Epithelial cell of esophagus (primary cell): ENCODE measurements around the gene ELAVL1.
A peak's percentile ranks its signal among the peaks of the same experiment; 100 is the strongest.

ENCODE experiments used
- DNase-seq: peaks from one replicate; pipeline ENCODE4 v3.0.0; 2010; ENCODE audit warnings: low read depth
- H3K4me3 ChIP-seq: 2 replicates; pipeline ENCODE4 v1.5.1; 2011; ENCODE audit warnings: mild to moderate bottlenecking, low read length, control low read depth
- CTCF ChIP-seq: IDR thresholded peaks from 2 replicates; pipeline ENCODE4 v1.5.1; 2011; ENCODE audit warnings: low read depth, mild to moderate bottlenecking, low read length, control low read depth, inconsistent platforms; ENCODE audit not compliant: insufficient read depth; ENCODE audit errors: missing control alignments

The ELAVL1 gene

DNA sequence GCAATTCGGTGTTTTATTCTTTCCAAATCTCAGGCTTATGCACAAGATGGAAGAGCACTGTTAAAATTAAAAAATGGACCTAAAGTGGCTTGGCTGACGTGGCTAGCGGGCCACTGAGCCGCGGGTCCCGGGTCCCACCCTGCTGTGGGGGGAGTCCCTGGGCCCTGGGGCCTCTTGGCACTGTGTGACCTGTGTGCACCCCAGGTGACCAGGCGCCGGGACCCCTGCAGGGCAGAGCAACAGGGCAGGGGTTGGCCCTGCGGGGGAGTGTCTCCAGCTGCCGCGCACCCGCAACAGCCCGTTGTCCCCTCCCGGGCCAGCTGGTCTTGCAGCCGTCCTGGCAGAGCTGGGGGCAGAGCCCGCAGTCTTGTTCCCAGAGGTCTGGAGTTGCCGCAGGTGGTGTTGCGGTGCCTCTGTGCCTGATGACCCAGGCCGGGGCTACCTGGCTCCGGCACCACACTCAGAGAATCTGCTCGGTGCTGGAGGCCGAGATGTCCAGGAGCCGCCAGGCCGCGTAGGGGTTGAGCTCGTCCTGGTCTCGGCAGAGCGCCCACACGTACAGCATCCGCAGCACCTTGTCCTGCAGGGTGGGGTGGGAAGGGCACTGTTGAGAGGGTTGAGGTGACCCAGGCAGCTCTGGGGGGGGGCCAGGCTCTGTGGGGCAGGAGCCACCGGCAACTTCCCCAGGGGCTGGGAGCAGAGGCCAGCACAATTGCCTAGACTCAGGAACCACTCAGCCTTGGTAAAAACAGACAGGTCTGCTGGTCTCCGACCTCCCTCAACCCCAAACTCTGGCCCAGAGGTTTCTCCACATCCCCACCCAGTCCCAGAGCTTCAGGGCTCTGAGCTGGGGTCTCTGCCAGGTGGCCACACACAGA lies 78.5 kb downstream of the ELAVL1 start:
- no peak for DNase-seq
- no peak overlapping the region for H3K4me3 ChIP-seq
- TF ChIP-seq CTCF: no peak

- H3K4me3 ChIP-seq: no peak within 1 kb of the TSS
- DNase-seq: peak; percentile 62
- no peak for TF ChIP-seq CTCF
Observed at GRCh38 chr19:7926021-7926726, 79.3 kb downstream of the ELAVL1 start, which contains the start of gene CTXN1. Gene CTXN1, minus strand, starts transcription at chr19:7926135. Its CDS starts 597 bp downstream, at chr19:7925538.

GRCh38 chr19:7925171-7925851 lies 80.1 kb downstream of the ELAVL1 start:
- no peak overlapping the region for H3K4me3 ChIP-seq
- DNase-seq: peak; percentile 64
- peak; percentile 57 for TF ChIP-seq CTCF

GRCh38 chr19:7924651-7925170 lies 80.7 kb downstream of the ELAVL1 start:
- TF ChIP-seq CTCF: no peak
- no peak overlapping the region for H3K4me3 ChIP-seq

DNA sequence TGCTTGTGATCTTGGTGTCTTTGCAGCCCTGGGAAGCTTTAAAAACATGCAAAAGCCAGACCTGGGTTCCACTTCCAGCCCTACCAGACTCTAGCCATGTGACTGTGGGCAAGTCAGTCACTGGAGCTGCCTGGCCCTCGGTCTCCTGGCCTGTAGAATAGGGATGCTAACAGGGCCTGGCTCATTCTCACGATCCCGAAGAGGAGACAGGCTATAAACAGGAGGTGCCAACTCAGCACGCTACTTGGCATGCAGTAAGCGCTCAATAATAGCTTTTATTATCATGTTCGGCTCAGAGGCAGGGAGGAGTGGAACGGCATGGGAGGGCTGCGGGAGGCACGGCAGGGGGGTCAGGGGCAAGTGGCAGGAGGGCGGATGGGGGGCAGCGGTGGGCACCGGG lies 81.2 kb downstream of the ELAVL1 start:
- DNase-seq: no peak
- H3K4me3 ChIP-seq: no peak overlapping the region
- no peak for TF ChIP-seq CTCF

More at GRCh38 chr19:7924651-7925170, 80.7 kb downstream of the ELAVL1 start:
- DNase-seq: no peak

DNA sequence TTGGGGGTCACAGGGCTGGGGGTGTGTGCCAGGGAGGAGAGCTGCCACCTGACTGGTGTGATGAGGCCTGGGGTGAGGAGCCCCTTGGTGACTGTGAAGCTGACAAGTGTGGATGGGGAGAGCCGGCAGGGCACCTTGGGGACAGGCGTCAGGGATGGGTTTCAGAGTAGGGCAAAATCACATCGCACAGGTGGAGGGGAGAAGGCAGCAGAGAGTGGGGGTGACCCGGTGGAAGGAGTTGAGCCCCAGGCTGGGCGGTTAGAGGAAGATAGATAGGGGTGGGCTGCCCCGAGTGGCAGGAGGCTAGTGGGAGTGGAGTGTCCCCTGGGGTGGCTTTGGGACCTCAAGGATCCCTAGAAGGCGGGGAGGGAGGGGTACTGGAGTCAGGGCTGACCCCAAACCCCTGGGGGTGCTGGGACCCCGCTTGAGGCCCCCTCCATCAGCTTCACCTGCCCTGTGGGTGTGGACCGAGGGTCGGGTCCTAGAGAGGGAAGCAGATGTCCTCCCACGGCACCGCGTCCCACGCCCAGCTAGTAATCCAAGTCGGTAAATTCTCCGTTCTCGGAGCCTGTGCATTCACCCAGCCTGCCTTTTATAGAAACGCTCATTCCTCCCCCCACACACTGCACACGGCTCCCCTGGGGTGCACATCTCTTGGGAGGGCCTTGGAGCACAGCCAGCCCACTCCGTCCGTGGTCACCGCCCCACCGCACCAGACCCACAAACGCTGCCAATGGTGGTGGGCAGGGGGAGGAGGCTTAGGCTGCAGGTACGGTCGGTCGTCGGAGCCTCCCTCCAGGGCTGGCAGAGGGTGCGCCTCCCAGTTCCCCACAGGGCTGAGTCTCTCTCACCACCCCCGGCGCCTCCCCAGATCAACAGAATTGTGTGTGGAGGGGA lies 81.9 kb downstream of the ELAVL1 start:
- no peak for TF ChIP-seq CTCF
- H3K4me3 ChIP-seq: no peak overlapping the region
- no peak for DNase-seq
